GM06990 (cell line): ENCODE measurements around the gene AMPD1.

Source experiments
- DNase-seq: peaks from one replicate; pipeline ENCODE4 v3.0.0-alpha.2; 2011; ENCODE audit not compliant: insufficient read length; ENCODE audit errors: extremely low read depth
- H3K27me3 ChIP-seq: replicated peaks from 2 replicates; pipeline ENCODE4 v1.6.0; 2011; ENCODE audit warnings: low read length; ENCODE audit not compliant: control insufficient read depth, insufficient read depth
- H3K36me3 ChIP-seq: 2 replicates; pipeline ENCODE4 v1.5.1; 2011; ENCODE audit warnings: low read length; ENCODE audit not compliant: control insufficient read depth, insufficient read depth
- H3K4me3 ChIP-seq: replicated peaks from 2 replicates; pipeline ENCODE4 v1.5.1; 2011; ENCODE audit warnings: low read depth, mild to moderate bottlenecking, control low read depth, low read length
- TF ChIP-seq, protein P1 (sequence below): IDR thresholded peaks from 2 replicates; pipeline ENCODE4 v1.5.1; 2011; ENCODE audit warnings: low read length, control low read depth, mild to moderate bottlenecking, inconsistent platforms; ENCODE audit not compliant: insufficient read depth, poor library complexity, severe bottlenecking

The AMPD1 gene

GRCh38 chr1:114696810-114697209, 1.5 kb upstream of the AMPD1 start:
- no peak for DNase-seq
- Histone ChIP-seq H3K36me3 (no peaks in the 10 kb centered on the region), H3K27me3 (no peaks in the 10 kb centered on the region), H3K4me3 (no peak overlapping the region)
- TF ChIP-seq, protein P1, sequence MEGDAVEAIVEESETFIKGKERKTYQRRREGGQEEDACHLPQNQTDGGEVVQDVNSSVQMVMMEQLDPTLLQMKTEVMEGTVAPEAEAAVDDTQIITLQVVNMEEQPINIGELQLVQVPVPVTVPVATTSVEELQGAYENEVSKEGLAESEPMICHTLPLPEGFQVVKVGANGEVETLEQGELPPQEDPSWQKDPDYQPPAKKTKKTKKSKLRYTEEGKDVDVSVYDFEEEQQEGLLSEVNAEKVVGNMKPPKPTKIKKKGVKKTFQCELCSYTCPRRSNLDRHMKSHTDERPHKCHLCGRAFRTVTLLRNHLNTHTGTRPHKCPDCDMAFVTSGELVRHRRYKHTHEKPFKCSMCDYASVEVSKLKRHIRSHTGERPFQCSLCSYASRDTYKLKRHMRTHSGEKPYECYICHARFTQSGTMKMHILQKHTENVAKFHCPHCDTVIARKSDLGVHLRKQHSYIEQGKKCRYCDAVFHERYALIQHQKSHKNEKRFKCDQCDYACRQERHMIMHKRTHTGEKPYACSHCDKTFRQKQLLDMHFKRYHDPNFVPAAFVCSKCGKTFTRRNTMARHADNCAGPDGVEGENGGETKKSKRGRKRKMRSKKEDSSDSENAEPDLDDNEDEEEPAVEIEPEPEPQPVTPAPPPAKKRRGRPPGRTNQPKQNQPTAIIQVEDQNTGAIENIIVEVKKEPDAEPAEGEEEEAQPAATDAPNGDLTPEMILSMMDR: no peak

GRCh38 chr1:114694540-114695310, 621 bp downstream of the AMPD1 start:
- TF ChIP-seq, protein P1: no peak
- DNase-seq: no peak
- H3K36me3 ChIP-seq: no peaks in the 10 kb centered on the region
- H3K27me3 ChIP-seq: no peaks in the 10 kb centered on the region
- H3K4me3 ChIP-seq: no peak overlapping the region

DNA sequence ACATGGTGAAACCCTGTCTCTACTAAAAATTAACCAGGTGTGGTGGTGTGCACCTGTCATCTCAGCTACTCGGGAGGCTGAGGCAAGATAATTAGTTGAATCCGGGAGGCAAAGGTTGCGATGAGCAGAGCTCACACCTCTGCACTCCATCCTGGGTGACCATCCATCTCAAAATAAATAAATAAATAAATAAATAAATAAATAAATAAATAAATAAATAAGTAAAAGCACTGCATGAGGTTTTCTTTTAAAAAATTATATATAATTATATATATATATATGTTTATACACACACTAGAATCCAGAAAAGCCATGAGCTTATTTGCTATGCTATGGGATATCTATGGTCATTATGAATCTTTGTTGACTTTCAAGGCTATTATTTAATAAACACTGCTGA, 2.4 kb downstream of the AMPD1 start:
- DNase-seq: no peak
- TF ChIP-seq, protein P1: no peak
- no peaks in the 10 kb centered on the region for H3K36me3 ChIP-seq
- H3K4me3 ChIP-seq: no peak overlapping the region
- no peaks in the 10 kb centered on the region for H3K27me3 ChIP-seq

GRCh38 chr1:114691061-114691460, 4.3 kb downstream of the AMPD1 start:
- Histone ChIP-seq H3K4me3 (no peak overlapping the region), H3K36me3 (no peaks in the 10 kb centered on the region), H3K27me3 (no peaks in the 10 kb centered on the region)
- TF ChIP-seq, protein P1: no peak
- DNase-seq: no peak

- H3K36me3 ChIP-seq: no peaks in the 10 kb centered on the region
- DNase-seq: no peak
- no peaks in the 10 kb centered on the region for H3K27me3 ChIP-seq
- no peak overlapping the region for H3K4me3 ChIP-seq
- TF ChIP-seq, protein P1: no peak
Measured at GRCh38 chr1:114690148-114690547, 5.2 kb downstream of the AMPD1 start.
